Upper lobe of left lung (tissue), 4 donors: ENCODE measurements around the gene UBAP1L.

ENCODE experiments used
- EP300 ChIP-seq, 4 donors: sonication (generic); formaldehyde crosslinking; IDR thresholded peaks; one replicate each; pipeline ENCODE4 v1.5.1; 2017; ENCODE audit warnings: antibody characterized with exemption in 4 of 4, control low read depth in 2 of 4
- POLR2A ChIP-seq, 4 donors: fragments of 450-650 bp; IDR thresholded peaks; one replicate each; pipeline ENCODE4 v1.5.1; 2016 to 2017; ENCODE audit warnings: antibody characterized with exemption in 4 of 4, mild to moderate bottlenecking in 2 of 4
- POLR2AphosphoS5 ChIP-seq, 2 donors: sonication (generic); formaldehyde crosslinking; IDR thresholded peaks; one replicate each; pipeline ENCODE4 v1.5.1; 2017; ENCODE audit warnings: antibody characterized with exemption in 2 of 2
- TF ChIP-seq, protein P1 (sequence below), 6 experiments: fragments of 450-650 bp in 4 of 6; fragments of 200-600 bp in 2 of 6; sonication (generic) in 2 of 6; IDR thresholded peaks; one replicate each; pipeline ENCODE4 v1.5.1; 2016 to 2019; ENCODE audit warnings: antibody characterized with exemption in 6 of 6

DNA sequence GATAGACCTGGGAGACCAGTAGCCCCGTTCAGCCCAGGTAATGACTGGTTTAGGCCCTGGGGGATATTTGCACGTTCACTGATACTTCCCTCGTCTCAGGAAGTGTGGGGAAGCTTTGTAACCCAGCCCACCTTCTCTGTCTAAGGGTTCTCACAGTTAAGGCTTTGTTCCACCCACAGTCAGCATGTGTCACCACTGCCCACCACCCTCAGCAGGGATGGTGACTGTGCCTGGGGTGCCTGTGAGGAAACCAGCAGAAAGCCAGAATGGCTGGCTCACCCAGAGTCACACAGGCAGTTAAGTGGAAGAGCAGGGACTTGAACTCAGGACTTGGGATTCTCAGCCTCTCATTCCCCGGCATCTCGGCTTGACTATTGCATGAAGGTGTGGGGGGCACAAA lies 33.2 kb downstream of the UBAP1L start:
- TF ChIP-seq EP300 (IDR thresholded peaks at IDR 0.05) (no peak), POLR2A (IDR thresholded peaks at IDR 0.05) (no peak), POLR2AphosphoS5 (IDR thresholded peaks at IDR 0.05) (no peak)
- TF ChIP-seq, protein P1, sequence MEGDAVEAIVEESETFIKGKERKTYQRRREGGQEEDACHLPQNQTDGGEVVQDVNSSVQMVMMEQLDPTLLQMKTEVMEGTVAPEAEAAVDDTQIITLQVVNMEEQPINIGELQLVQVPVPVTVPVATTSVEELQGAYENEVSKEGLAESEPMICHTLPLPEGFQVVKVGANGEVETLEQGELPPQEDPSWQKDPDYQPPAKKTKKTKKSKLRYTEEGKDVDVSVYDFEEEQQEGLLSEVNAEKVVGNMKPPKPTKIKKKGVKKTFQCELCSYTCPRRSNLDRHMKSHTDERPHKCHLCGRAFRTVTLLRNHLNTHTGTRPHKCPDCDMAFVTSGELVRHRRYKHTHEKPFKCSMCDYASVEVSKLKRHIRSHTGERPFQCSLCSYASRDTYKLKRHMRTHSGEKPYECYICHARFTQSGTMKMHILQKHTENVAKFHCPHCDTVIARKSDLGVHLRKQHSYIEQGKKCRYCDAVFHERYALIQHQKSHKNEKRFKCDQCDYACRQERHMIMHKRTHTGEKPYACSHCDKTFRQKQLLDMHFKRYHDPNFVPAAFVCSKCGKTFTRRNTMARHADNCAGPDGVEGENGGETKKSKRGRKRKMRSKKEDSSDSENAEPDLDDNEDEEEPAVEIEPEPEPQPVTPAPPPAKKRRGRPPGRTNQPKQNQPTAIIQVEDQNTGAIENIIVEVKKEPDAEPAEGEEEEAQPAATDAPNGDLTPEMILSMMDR (IDR thresholded peaks at IDR 0.05), result no peak
